ENCODE data around the gene P2RY2. TPM values are rescaled to one million over a fixed set of nuclear protein-coding genes. Genes with fewer than 3 reads are reported as not detected.

Gene P2RY2
- total RNA-seq, 1 experiment from 2014 or later: 0.26 TPM

GRCh38 chr11:73227571-73228211, 9.6 kb downstream of the P2RY2 start:
- H3K23me2 ChIP-seq (ENCODE audit: insufficient read length, low read depth, low read length, poor library complexity, severe bottlenecking): peaks cover 3% of the 10 kb centered on the region
- no peaks in the 10 kb centered on the region for H3K9me3 ChIP-seq (ENCODE audit: control insufficient read depth, low read depth, low read length)
- no CpG with 5 or more reads among the region's 12 CpGs for WGBS (ENCODE audit: extremely low coverage, insufficient read length, low lambda C conversion rate)
- peaks cover 13% of the 10 kb centered on the region; the same call in 1 of the 2 replicates for H3K4me1 ChIP-seq (ENCODE audit: insufficient read depth, low read length)
- Mint-ChIP-seq H3K36me3 (ENCODE audit: insufficient read depth in 1 of 3, low read depth in 3 of 3) (no peaks in the 10 kb centered on the region), H3K4me1 (peaks cover 27 to 29% of the 10 kb centered on the region in 2 experiments), H3K9me3 (no peaks in the 10 kb centered on the region), H3K27me3 (ENCODE audit: low read depth) (peaks cover 15% of the 10 kb centered on the region), H3K4me3 (no peak overlapping the region), H3K27ac (no peak overlapping the region)
- no peak overlapping the region for H2BK15ac ChIP-seq (ENCODE audit: low read depth, low read length)
- H3K27me3 ChIP-seq (ENCODE audit: insufficient read depth, low read length): no peaks in the 10 kb centered on the region
- H2AK5ac ChIP-seq (ENCODE audit: insufficient read length, low read length): no peak overlapping the region
- TF ChIP-seq, protein P1, sequence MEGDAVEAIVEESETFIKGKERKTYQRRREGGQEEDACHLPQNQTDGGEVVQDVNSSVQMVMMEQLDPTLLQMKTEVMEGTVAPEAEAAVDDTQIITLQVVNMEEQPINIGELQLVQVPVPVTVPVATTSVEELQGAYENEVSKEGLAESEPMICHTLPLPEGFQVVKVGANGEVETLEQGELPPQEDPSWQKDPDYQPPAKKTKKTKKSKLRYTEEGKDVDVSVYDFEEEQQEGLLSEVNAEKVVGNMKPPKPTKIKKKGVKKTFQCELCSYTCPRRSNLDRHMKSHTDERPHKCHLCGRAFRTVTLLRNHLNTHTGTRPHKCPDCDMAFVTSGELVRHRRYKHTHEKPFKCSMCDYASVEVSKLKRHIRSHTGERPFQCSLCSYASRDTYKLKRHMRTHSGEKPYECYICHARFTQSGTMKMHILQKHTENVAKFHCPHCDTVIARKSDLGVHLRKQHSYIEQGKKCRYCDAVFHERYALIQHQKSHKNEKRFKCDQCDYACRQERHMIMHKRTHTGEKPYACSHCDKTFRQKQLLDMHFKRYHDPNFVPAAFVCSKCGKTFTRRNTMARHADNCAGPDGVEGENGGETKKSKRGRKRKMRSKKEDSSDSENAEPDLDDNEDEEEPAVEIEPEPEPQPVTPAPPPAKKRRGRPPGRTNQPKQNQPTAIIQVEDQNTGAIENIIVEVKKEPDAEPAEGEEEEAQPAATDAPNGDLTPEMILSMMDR (conservative IDR thresholded peaks at IDR 0.05): peak; percentile 56
- no peak overlapping the region for H3K4ac ChIP-seq (ENCODE audit: low read depth, low read length)
- no peak overlapping the region for H2BK20ac ChIP-seq (ENCODE audit: low read depth, low read length, poor library complexity, severe bottlenecking)
- no peak overlapping the region for H3K23ac ChIP-seq (ENCODE audit: insufficient read length, low read depth, low read length)
- H2BK5ac ChIP-seq (ENCODE audit: insufficient read length, low read length): no peak overlapping the region
- no peaks in the 10 kb centered on the region for H3K79me2 ChIP-seq (ENCODE audit: insufficient read depth, low read length)
- H3K79me1 ChIP-seq (ENCODE audit: insufficient read depth, low read depth, low read length, poor library complexity, severe bottlenecking): no peaks in the 10 kb centered on the region
- H4K5ac ChIP-seq (ENCODE audit: insufficient read length, low read depth, low read length): no peak overlapping the region
- peak; percentile 90 for DNase-seq
- no peaks in the 10 kb centered on the region for H4K20me1 ChIP-seq (ENCODE audit: control insufficient read depth, insufficient read depth, insufficient read length)
- no peak overlapping the region for H3K27ac ChIP-seq (ENCODE audit: insufficient read length, low read depth, low read length)
- peak overlapping the region; percentile 4; the same call in 1 of the 2 replicates for H3K14ac ChIP-seq (ENCODE audit: insufficient read depth, low read length)
- H3K18ac ChIP-seq (ENCODE audit: insufficient read length, low read depth, low read length): peak overlapping the region; percentile 1
- H2BK12ac ChIP-seq (ENCODE audit: insufficient read length, low read depth, low read length): no peak overlapping the region
- no peak overlapping the region for H2AFZ ChIP-seq (ENCODE audit: low read length)
- no peak overlapping the region for H3K4me2 ChIP-seq (ENCODE audit: insufficient read depth, insufficient read length, low read length)
- no peak overlapping the region for H3K56ac ChIP-seq (ENCODE audit: insufficient read length, low read depth, low read length)
- H2BK120ac ChIP-seq (ENCODE audit: low read depth, low read length, poor library complexity, severe bottlenecking): no peak overlapping the region
- no peak overlapping the region for H4K8ac ChIP-seq (replicated peaks; ENCODE audit: insufficient read length, low read depth, low read length)
- H3K9ac ChIP-seq (ENCODE audit: extremely low read depth, insufficient read length, low read length): no peak overlapping the region
- H4K91ac ChIP-seq (ENCODE audit: insufficient read length, low read depth, low read length): no peak overlapping the region
- H3T11ph ChIP-seq (ENCODE audit: low read length): no peak overlapping the region
